ENCODE results near the gene KLHDC2.
"Not testable (repeated sequence)": the region's sequence is repeated elsewhere in the genome, so short reads cannot be mapped to it uniquely, and the experiment has no call there.

The KLHDC2 gene

DNA sequence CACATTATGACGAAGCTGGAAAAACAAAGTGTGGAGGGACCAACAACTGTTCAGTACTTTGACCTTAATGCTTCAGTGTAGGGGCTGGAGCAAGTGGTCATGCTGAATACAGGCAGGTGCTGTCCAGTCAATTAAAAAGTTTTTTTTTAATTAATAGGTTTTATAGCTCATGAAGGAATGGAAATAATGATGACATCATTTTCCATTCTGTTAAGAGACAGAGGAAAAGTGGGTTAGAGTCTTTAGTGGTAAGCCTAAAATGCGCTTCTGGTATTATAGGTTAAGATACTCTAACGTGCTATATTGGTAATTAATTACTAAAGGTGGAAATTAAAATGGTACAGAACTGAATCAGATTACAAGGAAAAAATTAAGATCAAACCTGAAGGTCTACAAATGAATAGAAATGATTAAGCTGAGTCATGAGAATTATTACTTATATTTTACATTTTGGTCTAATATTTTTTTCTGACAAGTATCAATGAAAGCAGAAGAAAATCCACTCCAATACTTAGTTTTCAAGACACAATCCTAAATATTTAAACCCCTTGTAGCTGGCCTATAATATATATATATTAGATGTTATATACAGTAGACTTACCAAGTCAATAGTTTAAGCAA is 15.6 kb downstream of the KLHDC2 start:
- no peak for DNase-seq

DNA sequence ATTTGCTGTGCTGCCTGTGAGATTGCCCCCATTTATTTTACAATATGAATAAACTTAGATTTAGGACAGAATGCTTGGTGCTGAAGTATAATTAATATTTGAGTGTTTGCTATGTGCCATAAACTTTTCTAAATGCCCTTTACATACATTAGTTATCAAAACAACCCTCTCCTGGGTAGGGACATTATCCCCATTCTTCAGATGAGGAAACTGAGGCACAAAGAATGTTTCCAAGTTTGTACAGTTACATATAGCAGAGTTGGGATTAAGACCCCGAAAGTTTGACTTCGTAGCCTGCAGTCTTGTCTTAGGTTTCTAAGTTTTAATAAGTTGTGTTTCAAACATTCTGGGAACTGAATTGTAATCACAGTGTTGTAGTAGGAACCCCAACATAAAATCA is 18.4 kb downstream of the KLHDC2 start:
- no peak for DNase-seq

DNA sequence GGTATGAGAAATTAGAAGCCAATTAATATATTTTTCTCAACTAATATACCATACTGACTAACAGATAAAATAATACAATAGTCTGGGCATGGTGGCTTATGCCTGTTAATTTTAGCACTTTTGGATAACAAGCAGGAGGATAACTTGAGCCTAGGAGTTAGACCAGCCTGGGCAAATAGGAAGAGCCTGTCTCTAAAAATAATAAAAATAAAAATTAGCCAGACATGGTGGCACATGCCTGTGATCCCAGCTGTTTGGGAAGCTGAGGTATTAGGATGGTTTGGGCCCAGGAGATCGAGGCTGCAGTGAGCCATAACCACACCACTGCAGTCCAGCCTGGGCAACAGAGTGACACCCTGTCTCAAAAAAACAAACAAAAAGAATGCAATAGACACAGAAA is 24.7 kb downstream of the KLHDC2 start:
- DNase-seq: no peak

DNA sequence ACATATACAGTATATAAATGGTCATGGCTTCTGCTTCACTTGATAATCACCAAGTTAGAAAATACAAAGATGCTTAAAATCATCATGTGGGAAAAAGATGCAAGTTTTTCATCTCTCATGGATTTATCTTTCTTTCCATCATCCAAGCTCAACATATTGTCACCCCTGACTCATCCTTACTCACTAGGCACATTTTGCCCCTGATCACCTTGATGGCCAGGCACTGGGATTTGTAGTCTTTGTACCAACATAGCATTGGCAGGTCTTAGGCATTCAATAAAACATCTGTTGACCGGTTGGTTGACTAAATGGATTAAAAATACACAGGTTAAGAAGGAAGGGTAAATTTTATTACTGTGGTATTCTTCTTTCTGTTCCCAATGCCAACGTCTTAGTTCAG is 28.1 kb downstream of the KLHDC2 start:
- DNase-seq: no peak

DNA sequence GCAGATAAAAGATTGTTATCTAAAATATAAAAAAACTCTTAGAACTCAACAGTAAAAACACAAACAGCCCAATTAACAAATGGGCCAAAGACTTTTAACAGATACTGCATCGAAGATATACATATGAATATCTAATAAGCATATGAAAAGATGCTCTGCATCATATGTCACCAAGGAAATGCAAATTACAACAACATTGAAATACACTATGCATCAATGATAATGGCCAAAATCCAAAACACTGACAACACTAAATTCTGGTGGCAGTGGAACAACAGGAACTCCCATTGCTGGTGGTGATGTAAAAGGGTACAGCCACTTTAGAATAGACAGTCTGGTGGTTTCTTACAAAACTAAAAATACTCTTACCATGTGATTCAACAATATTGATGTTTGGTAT is 40.8 kb downstream of the KLHDC2 start:
- DNase-seq: no peak

DNA sequence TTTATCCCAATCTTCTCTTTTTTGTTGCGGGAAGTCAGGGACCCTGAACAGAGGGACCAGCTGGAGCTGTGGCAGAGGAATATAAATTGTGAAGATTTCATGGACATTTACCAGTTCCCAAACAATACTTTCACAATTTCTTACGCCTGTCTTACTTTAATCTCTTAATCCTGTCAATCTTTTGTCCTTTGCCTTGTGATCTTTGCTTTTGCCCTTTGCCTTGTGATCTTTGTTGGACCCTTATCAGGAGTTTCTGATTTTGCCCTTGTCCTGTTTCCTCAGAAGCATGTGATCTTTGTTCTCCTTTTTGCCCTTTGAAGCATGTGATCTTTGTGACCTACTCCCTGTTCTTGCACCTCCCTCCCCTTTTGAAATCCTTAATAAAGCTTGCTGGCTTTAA is 48.2 kb downstream of the KLHDC2 start:
- not testable (repeated sequence) for DNase-seq

DNA sequence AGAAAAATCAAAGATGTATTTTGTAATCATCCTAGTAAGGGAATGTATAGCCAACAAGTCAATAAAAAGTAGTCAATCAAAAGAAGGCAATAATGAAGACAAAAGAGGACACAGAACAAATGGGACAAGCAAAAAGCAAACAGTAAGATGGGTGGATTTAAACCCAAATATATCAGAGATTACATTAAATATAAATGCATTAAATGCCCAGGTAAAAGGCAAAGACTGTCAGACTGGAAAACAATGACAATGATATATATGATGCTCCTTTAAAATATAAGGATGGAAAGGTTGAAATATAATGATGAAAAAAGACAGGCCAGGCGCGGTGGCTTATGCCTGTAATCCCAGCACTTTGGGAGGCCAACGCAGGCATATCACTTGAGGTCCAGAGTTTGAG is 48.9 kb downstream of the KLHDC2 start:
- no peak for DNase-seq

DNA sequence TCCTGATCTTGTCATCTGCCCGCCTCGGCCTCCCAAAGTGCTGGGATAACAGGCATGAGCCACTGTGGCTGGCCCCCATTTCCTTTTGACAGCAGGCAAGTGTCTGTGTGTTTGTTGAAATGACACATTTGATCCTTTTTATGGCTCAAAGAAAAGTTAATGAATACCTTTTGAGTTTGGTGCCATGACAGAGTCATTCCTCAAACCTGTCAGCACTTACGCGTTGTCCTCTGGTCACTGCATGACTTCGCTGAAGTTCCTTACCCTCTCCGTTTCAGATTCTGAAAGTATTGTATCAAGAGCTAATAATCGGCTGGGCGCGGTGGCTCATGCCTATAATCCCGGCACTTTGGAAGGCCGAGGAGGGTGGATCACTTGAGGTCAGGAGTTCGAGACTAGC is 52.2 kb downstream of the KLHDC2 start:
- DNase-seq: no peak

DNA sequence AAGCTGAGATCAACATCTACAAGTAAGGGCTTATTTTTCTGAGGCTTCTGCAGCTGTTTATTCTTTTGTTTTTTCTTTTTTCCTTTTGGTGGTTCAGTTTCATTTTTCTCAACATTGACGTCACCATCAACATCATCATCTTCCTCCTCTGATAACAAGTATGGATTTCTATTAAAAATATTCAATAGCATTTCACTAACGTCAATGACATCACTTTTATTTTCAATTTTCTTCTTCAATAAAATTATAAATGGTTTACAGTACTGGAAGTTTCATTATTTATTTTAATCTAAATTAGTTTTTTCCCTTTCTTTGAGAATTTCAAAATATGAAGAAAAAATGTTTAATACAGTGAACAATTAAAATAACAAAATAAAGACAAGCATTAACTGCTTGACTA is 60.7 kb downstream of the KLHDC2 start:
- no peak for DNase-seq

Measured in activated CD4-positive, CD25-positive, alpha-beta regulatory T cell (primary cell).